ENCODE measurements around the gene ANXA3. TPM values are rescaled to one million over a fixed set of nuclear protein-coding genes. Genes with fewer than 3 reads are reported as not detected.

ANXA3 gene
- total RNA-seq, 6 donors from 2014 or later = 113 to 484 (median 269) TPM

GRCh38 chr4:78527555-78527954 lies 24.0 kb upstream of the ANXA3 start:
- 86 to 90% methylated on average over 4 of the region's 4 CpGs for WGBS, 2 donors
- no peak overlapping the region for H3K4me3 ChIP-seq

GRCh38 chr4:78528327-78528726 lies 23.2 kb upstream of the ANXA3 start:
- H3K27me3 ChIP-seq = no peaks in the 10 kb centered on the region
- TF ChIP-seq POLR2AphosphoS5 (IDR thresholded peaks at IDR 0.05) (no peak), CTCF (IDR thresholded peaks at IDR 0.05) (no peak), EP300 (IDR thresholded peaks at IDR 0.05) (no peak), POLR2A (IDR thresholded peaks at IDR 0.05) (no peak)
- H3K36me3 ChIP-seq = no peaks in the 10 kb centered on the region
- no peak for DNase-seq
- H3K4me1 ChIP-seq = no peaks in the 10 kb centered on the region
- no peak overlapping the region for H3K4me3 ChIP-seq
- 70 to 87% methylated on average over 2 to 3 of the region's 3 CpGs for WGBS, 2 donors
- H3K9me3 ChIP-seq = no peaks in the 10 kb centered on the region
- ATAC-seq (ENCODE audit: low FRiP score in 2 of 2) = no peak
- H3K27ac ChIP-seq = no peak overlapping the region

More at GRCh38 chr4:78527555-78527954, 24.0 kb upstream of the ANXA3 start:
- no peak overlapping the region for H3K27ac ChIP-seq
- DNase-seq (no peak), ATAC-seq (ENCODE audit: low FRiP score in 2 of 2) (no peak)
- no peaks in the 10 kb centered on the region for H3K9me3 ChIP-seq
- H3K27me3 ChIP-seq = no peaks in the 10 kb centered on the region
- H3K4me1 ChIP-seq = no peaks in the 10 kb centered on the region
- H3K36me3 ChIP-seq = no peaks in the 10 kb centered on the region
- TF ChIP-seq POLR2A (IDR thresholded peaks at IDR 0.05) (no peak), CTCF (IDR thresholded peaks at IDR 0.05) (no peak), EP300 (IDR thresholded peaks at IDR 0.05) (no peak), POLR2AphosphoS5 (IDR thresholded peaks at IDR 0.05) (no peak)

GRCh38 chr4:78529569-78530209 lies 21.9 kb upstream of the ANXA3 start:
- ATAC-seq (ENCODE audit: low FRiP score in 2 of 2) (no peak), DNase-seq (no peak)
- Histone ChIP-seq H3K27me3 (no peaks in the 10 kb centered on the region), H3K4me3 (no peak overlapping the region), H3K4me1 (no peaks in the 10 kb centered on the region), H3K36me3 (no peaks in the 10 kb centered on the region), H3K9me3 (no peaks in the 10 kb centered on the region), H3K27ac (no peak overlapping the region)
- TF ChIP-seq EP300 (IDR thresholded peaks at IDR 0.05) = no peak
- WGBS, 2 donors = 80 to 84% methylated on average over 2 of the region's 2 CpGs

GRCh38 chr4:78532046-78532445 lies 19.5 kb upstream of the ANXA3 start:
- TF ChIP-seq CTCF (IDR thresholded peaks at IDR 0.05) = no peak
- TF ChIP-seq EP300 (IDR thresholded peaks at IDR 0.05) = no peak
- TF ChIP-seq POLR2AphosphoS5 (IDR thresholded peaks at IDR 0.05) = no peak
- TF ChIP-seq POLR2A (IDR thresholded peaks at IDR 0.05) = no peak
- 35 to 55% methylated on average over 1 of the region's 1 CpG for WGBS, 2 donors
- Histone ChIP-seq H3K36me3 (no peaks in the 10 kb centered on the region), H3K27ac (no peak overlapping the region), H3K4me1 (no peaks in the 10 kb centered on the region), H3K4me3 (no peak overlapping the region), H3K27me3 (no peaks in the 10 kb centered on the region), H3K9me3 (no peaks in the 10 kb centered on the region)
- ATAC-seq (ENCODE audit: low FRiP score in 2 of 2) (no peak), DNase-seq (no peak)

- TF ChIP-seq EP300 (IDR thresholded peaks at IDR 0.05) = no peak
Measured at GRCh38 chr4:78533854-78534253, 17.7 kb upstream of the ANXA3 start.

GRCh38 chr4:78534286-78534955 lies 17.1 kb upstream of the ANXA3 start:
- TF ChIP-seq CTCF (IDR thresholded peaks at IDR 0.05) (no peak), EP300 (IDR thresholded peaks at IDR 0.05) (no peak), POLR2AphosphoS5 (IDR thresholded peaks at IDR 0.05) (no peak), POLR2A (IDR thresholded peaks at IDR 0.05) (no peak)
- Histone ChIP-seq H3K27me3 (no peaks in the 10 kb centered on the region), H3K27ac (no peak overlapping the region), H3K4me1 (no peaks in the 10 kb centered on the region), H3K4me3 (no peak overlapping the region), H3K9me3 (no peaks in the 10 kb centered on the region), H3K36me3 (no peaks in the 10 kb centered on the region)
- no peak for DNase-seq
- ATAC-seq (ENCODE audit: low FRiP score in 2 of 2) = no peak
- WGBS, 2 donors = 93 to 96% methylated on average over 4 of the region's 4 CpGs

More at GRCh38 chr4:78533854-78534253, 17.7 kb upstream of the ANXA3 start:
- DNase-seq (no peak), ATAC-seq (ENCODE audit: low FRiP score in 2 of 2) (no peak)
- Histone ChIP-seq H3K27ac (no peak overlapping the region), H3K4me1 (no peaks in the 10 kb centered on the region), H3K4me3 (no peak overlapping the region), H3K36me3 (no peaks in the 10 kb centered on the region), H3K27me3 (no peaks in the 10 kb centered on the region), H3K9me3 (no peaks in the 10 kb centered on the region)
- WGBS, 2 donors = 77 to 78% methylated on average over 5 of the region's 5 CpGs
